Effector memory CD4-positive, alpha-beta T cell (primary cell): Measurements from ENCODE around the gene AGL.
"Not testable (repeated sequence)": the region's sequence is repeated elsewhere in the genome, so short reads cannot be mapped to it uniquely, and the experiment has no call there.

Experiments used
- DNase-seq, 3 donors: peaks; one replicate each; pipeline ENCODE4 v3.0.0-alpha.2; 2020
- H3K27ac ChIP-seq: 2 replicates; pipeline ENCODE4 v1.7.0; 2013; ENCODE audit warnings: mild to moderate bottlenecking, low read length, moderate library complexity; ENCODE audit not compliant: insufficient read depth, poor library complexity, severe bottlenecking
- H3K27me3 ChIP-seq: replicated peaks from 2 replicates; pipeline ENCODE4 v1.7.0; 2013; ENCODE audit warnings: mild to moderate bottlenecking, low read length; ENCODE audit not compliant: insufficient read depth, control insufficient read depth, poor library complexity, severe bottlenecking
- H3K36me3 ChIP-seq: 2 replicates; pipeline ENCODE4 v1.7.0; 2013; ENCODE audit warnings: mild to moderate bottlenecking, low read length, moderate library complexity; ENCODE audit not compliant: control insufficient read depth, insufficient read depth
- H3K4me1 ChIP-seq: 2 replicates; pipeline ENCODE4 v1.7.0; 2013; ENCODE audit warnings: low read length, mild to moderate bottlenecking; ENCODE audit not compliant: control insufficient read depth, insufficient read depth, poor library complexity, severe bottlenecking
- H3K4me3 ChIP-seq: 2 replicates; pipeline ENCODE4 v1.7.0; 2013; ENCODE audit warnings: low read length, low read depth, mild to moderate bottlenecking; ENCODE audit not compliant: insufficient read depth, poor library complexity, severe bottlenecking
- H3K9me3 ChIP-seq: 2 replicates; pipeline ENCODE4 v1.7.0; 2013; ENCODE audit warnings: mild to moderate bottlenecking, low read length, moderate library complexity; ENCODE audit not compliant: control insufficient read depth

The AGL gene

GRCh38 chr1:99957818-99958217 is 107.7 kb downstream of the AGL start:
- Histone ChIP-seq H3K4me3 (no peak overlapping the region), H3K27me3 (no peaks in the 10 kb centered on the region), H3K9me3 (no peaks in the 10 kb centered on the region), H3K4me1 (no peaks in the 10 kb centered on the region), H3K27ac (no peak overlapping the region), H3K36me3 (no peaks in the 10 kb centered on the region)
- no peak for DNase-seq

DNA sequence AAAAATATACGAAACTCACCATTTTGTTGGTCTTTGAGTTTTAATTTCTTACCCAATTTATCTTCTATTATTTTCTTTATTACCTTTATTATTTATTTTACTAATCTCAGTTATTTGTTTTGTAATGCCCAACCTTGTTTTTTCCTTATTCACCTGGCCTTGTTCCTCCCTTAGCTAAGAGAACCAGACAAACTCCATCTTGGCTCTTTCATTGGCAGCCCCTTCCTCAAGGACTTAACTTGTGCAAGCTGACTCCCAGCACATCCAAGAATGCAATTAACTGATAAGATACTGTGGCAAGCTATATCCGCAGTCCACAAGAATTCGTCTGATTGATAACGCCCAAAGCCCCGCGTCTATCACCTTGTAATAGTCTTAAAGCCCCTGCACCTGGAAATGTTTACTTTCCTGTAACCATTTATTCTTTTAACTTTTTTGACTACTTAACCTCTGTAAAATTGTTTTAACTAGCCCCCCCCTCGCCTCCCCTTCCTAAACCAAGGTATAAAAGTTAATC is 109.1 kb downstream of the AGL start:
- H3K27ac ChIP-seq, H3K4me3 ChIP-seq, H3K36me3 ChIP-seq, H3K9me3 ChIP-seq, H3K4me1 ChIP-seq, H3K27me3 ChIP-seq, DNase-seq: not testable (repeated sequence)

DNA sequence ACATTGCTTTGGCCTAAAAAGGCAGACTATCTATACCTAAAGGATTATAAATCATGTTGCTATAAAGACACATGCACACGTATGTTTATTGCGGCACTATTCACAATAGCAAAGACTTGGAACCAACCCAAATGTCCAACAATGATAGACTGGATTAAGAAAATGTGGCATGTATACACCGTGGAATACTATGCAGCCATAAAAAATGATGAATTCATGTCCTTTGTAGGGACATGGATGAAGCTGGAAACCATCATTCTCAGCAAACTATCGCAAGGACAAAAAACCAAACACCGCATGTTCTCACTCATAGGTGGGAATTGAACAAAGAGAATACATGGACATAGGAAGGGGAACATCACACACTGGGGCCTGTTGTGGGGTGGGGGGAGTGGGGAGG is 110.1 kb downstream of the AGL start:
- not testable (repeated sequence) for H3K4me1 ChIP-seq

DNA sequence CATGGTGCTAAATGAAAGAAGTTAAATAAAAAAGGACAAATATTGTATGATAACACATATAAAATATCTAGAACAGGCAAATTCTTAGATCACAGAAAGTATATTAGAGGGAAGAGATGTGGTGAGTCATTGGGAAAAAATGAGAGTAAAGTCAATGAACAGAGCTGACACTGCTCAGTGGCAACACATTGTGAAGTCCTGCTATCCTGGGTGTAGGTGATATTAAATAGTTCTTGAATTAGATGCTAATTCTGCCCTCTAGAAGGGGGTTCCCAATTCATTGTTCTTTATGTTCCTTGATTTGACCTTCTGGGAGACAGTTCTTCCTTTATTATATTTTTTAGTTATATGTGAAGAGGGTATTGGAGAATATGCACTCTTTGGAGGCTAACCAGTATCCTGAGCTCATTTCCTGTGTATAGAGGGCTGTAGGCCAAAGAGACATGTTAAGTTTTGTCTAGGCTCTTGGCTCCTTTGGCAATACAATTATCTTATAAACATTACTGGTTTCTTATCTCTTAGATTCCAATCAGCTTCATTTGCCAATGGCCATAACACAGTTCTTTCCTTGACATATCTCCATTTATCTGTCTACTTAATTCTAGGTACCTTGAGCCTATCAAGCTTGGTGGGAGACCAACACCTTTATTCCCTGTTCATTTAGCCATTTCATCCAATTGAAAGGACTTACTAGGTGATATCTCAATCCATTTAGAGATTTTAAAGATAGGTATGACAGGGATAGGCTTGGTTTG is 113.1 kb downstream of the AGL start:
- no peak overlapping the region for H3K4me3 ChIP-seq
- H3K9me3 ChIP-seq: no peaks in the 10 kb centered on the region
- H3K36me3 ChIP-seq: no peaks in the 10 kb centered on the region
- H3K27ac ChIP-seq: no peak overlapping the region
- H3K4me1 ChIP-seq: no peaks in the 10 kb centered on the region
- no peak for DNase-seq
- no peaks in the 10 kb centered on the region for H3K27me3 ChIP-seq

More for the DNA sequence above, 110.1 kb downstream of the AGL start:
- H3K36me3 ChIP-seq, H3K9me3 ChIP-seq, H3K4me3 ChIP-seq, H3K27me3 ChIP-seq, H3K27ac ChIP-seq, DNase-seq: not testable (repeated sequence)

DNA sequence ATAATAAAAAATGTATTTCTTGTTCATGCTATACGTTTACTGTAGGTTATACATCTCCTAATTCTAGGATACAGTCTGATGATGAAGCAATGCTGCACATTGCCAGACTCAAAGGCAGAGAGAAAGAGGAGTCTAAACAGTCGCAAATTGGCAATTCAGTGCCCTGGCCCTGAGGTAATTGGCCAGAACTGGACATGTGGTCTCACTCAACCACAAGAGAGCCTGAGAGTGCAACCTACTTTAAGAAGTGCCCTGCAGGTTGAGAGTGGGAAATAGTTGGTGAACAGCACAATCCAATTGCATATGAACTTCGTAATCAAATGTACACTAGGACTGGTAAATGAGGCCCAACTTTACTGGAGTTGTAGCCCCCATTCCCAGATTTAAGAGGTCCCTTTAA is 114.6 kb downstream of the AGL start:
- no peak for DNase-seq
- H3K36me3 ChIP-seq: no peaks in the 10 kb centered on the region
- no peak overlapping the region for H3K4me3 ChIP-seq
- H3K27ac ChIP-seq: no peak overlapping the region
- H3K27me3 ChIP-seq: no peaks in the 10 kb centered on the region
- H3K4me1 ChIP-seq: peaks cover 5% of the 10 kb centered on the region
- H3K9me3 ChIP-seq: no peaks in the 10 kb centered on the region

DNA sequence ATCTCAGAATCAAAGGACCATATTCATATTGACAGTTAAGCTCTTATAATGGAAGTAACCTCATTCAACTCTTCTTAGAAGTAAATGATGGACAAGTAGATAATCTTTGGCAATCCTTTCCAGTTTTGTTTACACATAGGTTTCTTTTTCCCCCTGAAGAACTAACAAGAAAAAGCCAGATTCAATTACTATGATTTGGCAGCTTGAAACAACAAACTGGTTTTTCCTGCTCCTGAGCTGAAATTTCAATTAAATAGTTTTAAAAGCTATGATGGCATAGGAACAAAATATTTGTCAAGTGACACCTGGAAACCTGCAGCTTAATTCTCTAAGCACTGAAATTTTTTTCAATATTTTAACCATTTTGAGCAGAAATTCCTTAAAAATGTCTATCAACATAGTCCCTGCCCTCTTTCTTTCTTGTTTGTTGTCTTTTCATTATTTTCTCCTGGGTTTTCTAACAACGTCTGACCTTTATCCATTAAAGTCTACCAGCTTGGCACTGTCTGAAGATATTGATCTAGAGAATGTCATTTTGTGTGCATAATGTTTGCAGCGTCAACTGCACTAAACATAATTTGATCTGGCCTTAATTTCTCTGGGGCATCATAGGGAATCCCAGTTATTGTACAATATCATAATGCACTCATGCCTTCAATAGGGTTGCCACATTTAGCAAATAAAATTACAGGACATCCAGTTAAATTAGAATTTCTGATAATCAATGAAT is 115.7 kb downstream of the AGL start:
- H3K4me1 ChIP-seq: peaks cover 5% of the 10 kb centered on the region
- H3K27me3 ChIP-seq: no peaks in the 10 kb centered on the region
- H3K36me3 ChIP-seq: no peaks in the 10 kb centered on the region

DNA sequence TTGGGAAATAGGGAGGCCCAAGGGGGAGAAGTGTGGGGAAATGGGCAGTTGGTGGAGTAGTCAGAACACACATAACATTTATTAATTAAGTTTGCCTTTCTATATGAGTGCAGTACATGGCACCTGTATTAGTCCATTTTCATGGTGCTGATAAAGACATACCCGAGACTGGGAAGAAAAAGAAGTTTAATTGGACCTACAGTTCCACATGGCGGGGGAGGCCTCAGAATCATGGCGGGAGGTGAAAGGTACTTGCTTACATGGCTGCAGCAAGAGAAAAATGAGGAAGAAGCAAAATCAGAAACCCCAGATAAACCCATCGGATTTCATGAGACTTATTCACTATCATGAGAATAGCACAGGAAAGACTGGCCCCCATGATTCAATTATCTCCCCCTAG is 118.1 kb downstream of the AGL start:
- DNase-seq: no peak
- H3K9me3 ChIP-seq: no peaks in the 10 kb centered on the region
- no peaks in the 10 kb centered on the region for H3K36me3 ChIP-seq
- no peak overlapping the region for H3K4me3 ChIP-seq
- no peak overlapping the region for H3K27ac ChIP-seq
- H3K4me1 ChIP-seq: peaks cover 5% of the 10 kb centered on the region
- H3K27me3 ChIP-seq: no peaks in the 10 kb centered on the region

More for the DNA sequence above, 115.7 kb downstream of the AGL start:
- Histone ChIP-seq H3K4me3 (no peak overlapping the region), H3K9me3 (no peaks in the 10 kb centered on the region), H3K27ac (no peak overlapping the region)
- DNase-seq: no peak

DNA sequence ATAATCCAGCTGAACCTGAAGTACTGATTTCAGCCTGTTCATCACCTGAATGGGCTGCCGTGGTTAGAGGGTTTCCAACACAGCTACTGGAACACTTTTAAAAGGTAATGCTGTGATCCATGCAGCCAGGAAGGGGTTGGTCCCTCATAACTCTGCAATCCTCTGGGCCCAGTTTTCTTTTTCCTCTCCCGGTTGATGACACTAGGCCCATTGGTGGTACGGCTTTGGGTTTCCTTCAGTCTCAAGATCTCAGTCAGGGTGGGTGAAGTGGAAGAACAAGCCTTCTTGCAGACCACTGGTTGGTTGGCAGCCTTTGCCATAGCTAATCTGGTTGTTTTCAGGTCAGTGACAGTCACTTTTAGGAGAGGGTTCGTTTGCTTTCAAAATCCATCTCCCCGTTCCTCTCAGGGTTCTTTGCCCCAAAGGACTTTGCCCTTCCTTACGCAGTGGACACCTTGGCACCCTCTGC is 119.1 kb downstream of the AGL start:
- peak overlapping the region; percentile 89 for H3K4me3 ChIP-seq
- peaks cover 5% of the 10 kb centered on the region for H3K4me1 ChIP-seq
- no peaks in the 10 kb centered on the region for H3K36me3 ChIP-seq
- peak overlapping the region; percentile 74 for H3K27ac ChIP-seq
- H3K9me3 ChIP-seq: no peaks in the 10 kb centered on the region
- no peak for DNase-seq
- H3K27me3 ChIP-seq: no peaks in the 10 kb centered on the region

GRCh38 chr1:99969729-99970621 is 119.8 kb downstream of the AGL start, which contains the start of gene SLC35A3:
SLC35A3 (plus strand) TSS chr1:99969996; CDS start chr1:99993555, 23,559 bp downstream.
- Histone ChIP-seq H3K27me3 (no peaks in the 10 kb centered on the region), H3K4me3 (peak within 1 kb of the TSS; percentile 89), H3K36me3 (no peaks in the 10 kb centered on the region), H3K27ac (peak within 1 kb of the TSS; percentile 74), H3K9me3 (no peaks in the 10 kb centered on the region), H3K4me1 (peaks cover 5% of the 10 kb centered on the region)
- DNase-seq: peak; percentile 49 to 65 (median 63)
